B cell (primary cell): ENCODE data around the gene PLA2G4D.

Experiments
- CTCF ChIP-seq: fragments of 200-600 bp; IDR thresholded peaks from one replicate; pipeline ENCODE4 v1.8.0; 2022; ENCODE audit warnings: antibody characterized with exemption, mild to moderate bottlenecking
- EZH2 ChIP-seq: IDR thresholded peaks from 2 replicates; pipeline ENCODE4 v1.6.1; 2012; ENCODE audit warnings: borderline replicate concordance, low read depth, mild to moderate bottlenecking, moderate library complexity, low read length; ENCODE audit not compliant: insufficient read depth, poor library complexity, severe bottlenecking

GRCh38 chr15:42089942-42090341 lies 4.4 kb downstream of the PLA2G4D start:
- TF ChIP-seq CTCF (no peak), EZH2 (no peak)
